ENCODE measurements around the gene NHLRC1. TPM values are rescaled to one million over a fixed set of nuclear protein-coding genes. Genes with fewer than 3 reads are reported as not detected.

NHLRC1 gene
- total and polyA plus RNA-seq, 2 of the 13 experiments (the other 11 are each of a cell fraction or from before 2014, with no cell fraction given): 0.04 to 0.11 TPM

- TF ChIP-seq ZFP37 (CRISPR knock-in tag; IDR thresholded peaks at IDR 0.05; ENCODE audit: borderline replicate concordance): 0 out of 2 replicates have a peak, but pooled peaks have one; percentile 46
- TF ChIP-seq FOSL2 (CRISPR knock-in tag; IDR thresholded peaks at IDR 0.05): peak; percentile 98
- TF ChIP-seq SETDB1 (CRISPR knock-in tag; IDR thresholded peaks at IDR 0.05; ENCODE audit: borderline replicate concordance): no peak
- 0 out of 2 replicates have a peak, but pooled peaks have one; percentile 40 for TF ChIP-seq ZNF264 (CRISPR knock-in tag; IDR thresholded peaks at IDR 0.05)
- TF ChIP-seq PPARG (CRISPR knock-in tag; conservative IDR thresholded peaks at IDR 0.05): 0 out of 2 replicates have a peak, but pooled peaks have one; percentile 31
- no peak for TF ChIP-seq ZNF160 (CRISPR knock-in tag; IDR thresholded peaks at IDR 0.05)
- TF ChIP-seq PCBP1 (IDR thresholded peaks at IDR 0.05; ENCODE audit: borderline replicate concordance, low read depth, low read length): no peak
- no peak for TF ChIP-seq ZSCAN21 (CRISPR knock-in tag; IDR thresholded peaks at IDR 0.05; ENCODE audit: borderline replicate concordance)
- TF ChIP-seq, protein P1, sequence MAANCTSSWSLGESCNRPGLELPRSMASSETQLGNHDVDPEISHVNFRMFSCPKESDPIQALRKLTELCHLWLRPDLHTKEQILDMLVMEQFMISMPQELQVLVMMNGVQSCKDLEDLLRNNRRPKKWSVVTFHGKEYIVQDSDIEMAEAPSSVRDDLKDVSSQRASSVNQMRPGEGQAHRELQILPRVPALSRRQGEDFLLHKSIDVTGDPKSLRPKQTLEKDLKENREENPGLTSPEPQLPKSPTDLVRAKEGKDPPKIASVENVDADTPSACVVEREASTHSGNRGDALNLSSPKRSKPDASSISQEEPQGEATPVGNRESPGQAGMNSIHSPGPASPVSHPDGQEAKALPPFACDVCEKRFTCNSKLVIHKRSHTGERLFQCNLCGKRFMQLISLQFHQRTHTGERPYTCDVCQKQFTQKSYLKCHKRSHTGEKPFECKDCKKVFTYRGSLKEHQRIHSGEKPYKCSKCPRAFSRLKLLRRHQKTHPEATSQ (CRISPR knock-in tag; IDR thresholded peaks at IDR 0.05; ENCODE audit: borderline replicate concordance): no peak
- TF ChIP-seq MXD4 (CRISPR knock-in tag; IDR thresholded peaks at IDR 0.05): no peak
- TF ChIP-seq EHMT2 (IDR thresholded peaks at IDR 0.05; ENCODE audit: borderline replicate concordance, low read depth, low read length): no peak
- no peak for TF ChIP-seq CBFB (CRISPR knock-in tag; IDR thresholded peaks at IDR 0.05)
- no peak for TF ChIP-seq ZNF383 (CRISPR knock-in tag; IDR thresholded peaks at IDR 0.05; ENCODE audit: borderline replicate concordance)
- peak; percentile 87 for TF ChIP-seq TEAD3 (CRISPR knock-in tag; optimal IDR thresholded peaks at IDR 0.05; ENCODE audit: borderline replicate concordance)
- TF ChIP-seq, protein P2, sequence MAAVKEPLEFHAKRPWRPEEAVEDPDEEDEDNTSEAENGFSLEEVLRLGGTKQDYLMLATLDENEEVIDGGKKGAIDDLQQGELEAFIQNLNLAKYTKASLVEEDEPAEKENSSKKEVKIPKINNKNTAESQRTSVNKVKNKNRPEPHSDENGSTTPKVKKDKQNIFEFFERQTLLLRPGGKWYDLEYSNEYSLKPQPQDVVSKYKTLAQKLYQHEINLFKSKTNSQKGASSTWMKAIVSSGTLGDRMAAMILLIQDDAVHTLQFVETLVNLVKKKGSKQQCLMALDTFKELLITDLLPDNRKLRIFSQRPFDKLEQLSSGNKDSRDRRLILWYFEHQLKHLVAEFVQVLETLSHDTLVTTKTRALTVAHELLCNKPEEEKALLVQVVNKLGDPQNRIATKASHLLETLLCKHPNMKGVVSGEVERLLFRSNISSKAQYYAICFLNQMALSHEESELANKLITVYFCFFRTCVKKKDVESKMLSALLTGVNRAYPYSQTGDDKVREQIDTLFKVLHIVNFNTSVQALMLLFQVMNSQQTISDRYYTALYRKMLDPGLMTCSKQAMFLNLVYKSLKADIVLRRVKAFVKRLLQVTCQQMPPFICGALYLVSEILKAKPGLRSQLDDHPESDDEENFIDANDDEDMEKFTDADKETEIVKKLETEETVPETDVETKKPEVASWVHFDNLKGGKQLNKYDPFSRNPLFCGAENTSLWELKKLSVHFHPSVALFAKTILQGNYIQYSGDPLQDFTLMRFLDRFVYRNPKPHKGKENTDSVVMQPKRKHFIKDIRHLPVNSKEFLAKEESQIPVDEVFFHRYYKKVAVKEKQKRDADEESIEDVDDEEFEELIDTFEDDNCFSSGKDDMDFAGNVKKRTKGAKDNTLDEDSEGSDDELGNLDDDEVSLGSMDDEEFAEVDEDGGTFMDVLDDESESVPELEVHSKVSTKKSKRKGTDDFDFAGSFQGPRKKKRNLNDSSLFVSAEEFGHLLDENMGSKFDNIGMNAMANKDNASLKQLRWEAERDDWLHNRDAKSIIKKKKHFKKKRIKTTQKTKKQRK (IDR thresholded peaks at IDR 0.05; ENCODE audit: low read length): no peak
- no peak for TF ChIP-seq MBD4 (IDR thresholded peaks at IDR 0.05; ENCODE audit: borderline replicate concordance, low read length)
- no peak for TF ChIP-seq MTF2 (CRISPR knock-in tag; IDR thresholded peaks at IDR 0.05; ENCODE audit: borderline replicate concordance)
These were observed 41.3 kb downstream of the NHLRC1 start (continued) for GRCh38 chr6:18081025-18081668.
